Thoracic aorta (tissue), 2 donors: ENCODE data around the gene AKAP8L. TPM values are rescaled to one million over a fixed set of nuclear protein-coding genes. Genes with fewer than 3 reads are reported as not detected.

Source experiments
- ATAC-seq: fragments of 150-250 bp; one replicate; pipeline ENCODE4 v1.8.0; 2017; ENCODE audit warnings: low read depth; ENCODE audit not compliant: insufficient number of reproducible peaks, low FRiP score
- DNase-seq: peaks from one replicate; pipeline ENCODE4 v3.0.0-alpha.2; 2020; ENCODE audit warnings: low spot score
- H3K27ac ChIP-seq, 2 donors: fragments of 200-600 bp; sonication (generic); 1 replicate in 1 of 2; 2 replicates in 1 of 2; pipeline ENCODE4 v1.5.1; 2016; ENCODE audit warnings: mild to moderate bottlenecking in 2 of 2, moderate library complexity in 2 of 2
- H3K27me3 ChIP-seq: fragments of 200-600 bp; sonication (generic); replicated peaks from 2 replicates; pipeline ENCODE4 v1.6.0; 2016; ENCODE audit warnings: mild to moderate bottlenecking; ENCODE audit not compliant: insufficient read depth
- H3K36me3 ChIP-seq: fragments of 200-600 bp; sonication (generic); one replicate; pipeline ENCODE4 v1.5.1; 2016
- H3K4me1 ChIP-seq, 2 donors: fragments of 200-600 bp; sonication (generic); 1 replicate in 1 of 2; 2 replicates in 1 of 2; pipeline versions ENCODE4 v1.5.1 to v1.6.0; 2016; ENCODE audit warnings: low read depth in 2 of 2, mild to moderate bottlenecking in 1 of 2; ENCODE audit not compliant: control insufficient read depth in 1 of 2
- H3K4me3 ChIP-seq: fragments of 200-600 bp; sonication (generic); 2 replicates; pipeline ENCODE4 v1.5.1; 2016; ENCODE audit warnings: mild to moderate bottlenecking
- H3K9me3 ChIP-seq: fragments of 200-600 bp; sonication (generic); 2 replicates; pipeline ENCODE4 v1.5.1; 2016
- CTCF ChIP-seq: fragments of 200-600 bp; sonication (generic); IDR thresholded peaks from one replicate; pipeline ENCODE4 v1.5.1; 2019; ENCODE audit warnings: antibody characterized with exemption
- total RNA-seq, 2 donors: library from RNA; depleted of rRNA; stranded (reverse); fragments of >200 nt; gene quantifications; one replicate each; pipeline versions ENCODE4 v1.1.0 to v1.2.3, GENCODE V29; 2016

Gene AKAP8L
- total RNA-seq, 2 donors from 2014 or later = 163 to 247 TPM

- Histone ChIP-seq H3K4me1 (no peaks in the 10 kb centered on the region), H3K9me3 (no peaks in the 10 kb centered on the region), H3K4me3 (no peak overlapping the region), H3K36me3 (peaks cover 64% of the 10 kb centered on the region), H3K27ac (no peak overlapping the region), H3K27me3 (no peaks in the 10 kb centered on the region)
- DNase-seq (no peak), ATAC-seq (no peak)
- TF ChIP-seq CTCF = no peak
These were observed 24.4 kb downstream of the AKAP8L start for GRCh38 chr19:15394426-15394825.

GRCh38 chr19:15393963-15394362, 24.8 kb downstream of the AKAP8L start:
- no peaks in the 10 kb centered on the region for H3K4me1 ChIP-seq
- H3K4me3 ChIP-seq = no peak overlapping the region
- H3K27me3 ChIP-seq = no peaks in the 10 kb centered on the region
- H3K36me3 ChIP-seq = peaks cover 60% of the 10 kb centered on the region
- DNase-seq = no peak
- no peak for ATAC-seq
- no peak overlapping the region for H3K27ac ChIP-seq
- no peaks in the 10 kb centered on the region for H3K9me3 ChIP-seq
- no peak for TF ChIP-seq CTCF

DNA sequence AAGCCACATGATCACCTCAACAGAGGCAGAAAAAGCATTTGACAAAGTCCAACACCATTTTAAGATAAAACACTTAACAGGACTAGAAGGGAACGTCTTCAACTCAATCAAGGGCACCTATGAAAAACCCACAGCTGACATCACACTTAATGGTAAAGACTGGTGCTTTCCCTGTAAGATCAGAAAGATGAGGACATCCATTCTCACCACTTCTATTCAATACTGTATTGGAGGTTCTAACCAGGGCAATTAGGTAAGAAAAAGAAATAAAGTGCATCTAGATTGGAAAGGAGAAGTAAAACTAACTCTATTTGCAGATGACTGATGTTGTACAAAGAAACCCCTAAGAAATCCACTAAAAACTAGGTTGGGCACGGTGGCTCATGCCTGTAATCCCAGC, 28.0 kb downstream of the AKAP8L start:
- TF ChIP-seq CTCF = no peak
- no peak for DNase-seq
- H3K27ac ChIP-seq = no peak overlapping the region
- H3K9me3 ChIP-seq = no peaks in the 10 kb centered on the region
- no peak for ATAC-seq
- H3K27me3 ChIP-seq = no peaks in the 10 kb centered on the region
- H3K4me3 ChIP-seq = no peak overlapping the region
- H3K36me3 ChIP-seq = peaks cover 28% of the 10 kb centered on the region
- H3K4me1 ChIP-seq = no peaks in the 10 kb centered on the region

DNA sequence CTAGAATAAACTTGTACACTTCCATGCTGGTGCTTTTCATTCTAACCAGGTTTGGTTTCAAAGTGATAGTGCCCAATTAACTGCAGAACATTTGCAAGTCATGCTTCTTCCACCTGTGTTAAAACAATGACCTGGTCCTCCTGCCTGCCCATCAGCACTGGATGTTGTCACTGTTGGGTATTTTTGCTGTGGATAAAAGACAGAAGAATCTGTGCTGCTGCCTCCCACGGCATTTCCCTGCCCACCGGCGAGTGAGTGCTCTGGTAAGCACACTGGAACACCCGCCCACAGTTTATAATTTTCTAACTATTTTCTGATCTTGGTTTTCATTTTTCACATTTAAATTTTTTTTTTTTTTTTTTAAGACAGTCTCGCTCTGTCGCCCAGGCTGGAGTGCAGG, 36.9 kb downstream of the AKAP8L start:
- Histone ChIP-seq H3K27me3 (no peaks in the 10 kb centered on the region), H3K27ac (no peak overlapping the region)

DNA sequence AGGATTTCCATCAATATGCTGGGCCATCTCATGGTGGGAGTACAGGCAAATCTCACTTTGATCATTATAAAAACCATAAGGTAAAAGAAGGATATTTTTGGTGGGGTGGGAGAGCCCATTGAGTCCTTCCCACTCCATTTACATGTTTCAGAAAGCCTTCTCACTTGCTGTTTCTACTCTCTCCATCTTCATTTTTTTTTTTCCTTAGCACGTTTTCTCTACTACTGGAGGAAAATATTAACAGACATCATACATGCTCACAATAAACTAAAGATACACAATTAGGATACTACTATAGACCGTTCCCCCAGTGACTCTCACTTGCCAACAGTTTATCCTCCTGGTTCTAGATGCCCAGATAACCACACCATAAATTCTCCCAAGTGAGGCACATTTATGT, 37.4 kb downstream of the AKAP8L start:
- no peak overlapping the region for H3K27ac ChIP-seq
- ATAC-seq (no peak), DNase-seq (no peak)
- peaks cover 20 to 27% of the 10 kb centered on the region in 2 donors for H3K4me1 ChIP-seq
- H3K27me3 ChIP-seq = no peaks in the 10 kb centered on the region
- H3K9me3 ChIP-seq = no peaks in the 10 kb centered on the region
- H3K4me3 ChIP-seq = no peak overlapping the region
- TF ChIP-seq CTCF = no peak
- H3K36me3 ChIP-seq = no peaks in the 10 kb centered on the region

More for the DNA sequence above, 36.9 kb downstream of the AKAP8L start:
- no peak overlapping the region for H3K4me3 ChIP-seq
- TF ChIP-seq CTCF = no peak
- no peak for DNase-seq
- no peaks in the 10 kb centered on the region for H3K36me3 ChIP-seq
- ATAC-seq = no peak
- no peaks in the 10 kb centered on the region for H3K9me3 ChIP-seq
- peaks cover 18 to 23% of the 10 kb centered on the region in 2 donors for H3K4me1 ChIP-seq
